ENCODE data around the gene AGT. TPM values are rescaled to one million over a fixed set of nuclear protein-coding genes. Genes with fewer than 3 reads are reported as not detected.

The AGT gene
- 10 to 100 TPM; 12.0 to 41.5 (median 17.8) TPM for polyA plus RNA-seq (ENCODE audit: insufficient read length in 4 of 4)

GRCh38 chr1:230713915-230714764 lies at the start of gene AGT:
TSS of gene AGT (minus strand) at chr1:230714122. CDS start at chr1:230710823, 3,299 bp downstream.
- DNase-seq (ENCODE audit: low read depth in 4 of 4, low spot score in 3 of 4), result no peak

- no peak for DNase-seq (ENCODE audit: low read depth in 4 of 4, low spot score in 3 of 4)
Observed at GRCh38 chr1:230761443-230762167, 47.7 kb upstream of the AGT start.

- DNase-seq (ENCODE audit: low read depth in 4 of 4, low spot score in 3 of 4), result no peak
Observed at GRCh38 chr1:230760360-230760827, 46.5 kb upstream of the AGT start.

GRCh38 chr1:230759369-230760065 lies 45.6 kb upstream of the AGT start:
- DNase-seq (ENCODE audit: low read depth in 4 of 4, low spot score in 3 of 4), result no peak

GRCh38 chr1:230758709-230759368 lies 44.9 kb upstream of the AGT start:
- peak in 1 of 4 donors; percentile 73 for DNase-seq (ENCODE audit: low read depth in 4 of 4, low spot score in 3 of 4)

GRCh38 chr1:230757856-230758708 lies 44.2 kb upstream of the AGT start:
- no peak for DNase-seq (ENCODE audit: low read depth in 4 of 4, low spot score in 3 of 4)

GRCh38 chr1:230754796-230755195 lies 40.9 kb upstream of the AGT start:
- DNase-seq (ENCODE audit: low read depth in 4 of 4, low spot score in 3 of 4), result no peak

GRCh38 chr1:230753586-230754251 lies 39.8 kb upstream of the AGT start:
- DNase-seq (ENCODE audit: low read depth in 4 of 4, low spot score in 3 of 4), result no peak

GRCh38 chr1:230753191-230753585 lies 39.3 kb upstream of the AGT start:
- DNase-seq (ENCODE audit: low read depth in 4 of 4, low spot score in 3 of 4), result no peak

GRCh38 chr1:230752407-230752806 lies 38.5 kb upstream of the AGT start:
- DNase-seq (ENCODE audit: low read depth in 4 of 4, low spot score in 3 of 4), result no peak

- DNase-seq (ENCODE audit: low read depth in 4 of 4, low spot score in 3 of 4), result no peak
Observed at GRCh38 chr1:230750986-230751625, 37.2 kb upstream of the AGT start.

- no peak for DNase-seq (ENCODE audit: low read depth in 4 of 4, low spot score in 3 of 4)
Observed at GRCh38 chr1:230750576-230750975, 36.7 kb upstream of the AGT start.

GRCh38 chr1:230749635-230750034 lies 35.7 kb upstream of the AGT start:
- DNase-seq (ENCODE audit: low read depth in 4 of 4, low spot score in 3 of 4), result no peak

GRCh38 chr1:230749150-230749549 lies 35.2 kb upstream of the AGT start:
- no peak for DNase-seq (ENCODE audit: low read depth in 4 of 4, low spot score in 3 of 4)

GRCh38 chr1:230747890-230748800 lies 34.2 kb upstream of the AGT start:
- DNase-seq (ENCODE audit: low read depth in 4 of 4, low spot score in 3 of 4), result no peak

- DNase-seq (ENCODE audit: low read depth in 4 of 4, low spot score in 3 of 4), result no peak
Observed at GRCh38 chr1:230747127-230747730, 33.3 kb upstream of the AGT start, which contains the start of gene CAPN9. TSS of gene CAPN9 (plus strand) at chr1:230747388. CDS start at chr1:230747497, 109 bp downstream.

GRCh38 chr1:230746617-230747016 lies 32.7 kb upstream of the AGT start:
- no peak for DNase-seq (ENCODE audit: low read depth in 4 of 4, low spot score in 3 of 4)
